ENCODE results near the gene TXNDC11. TPM values are rescaled to one million over a fixed set of nuclear protein-coding genes. Genes with fewer than 3 reads are reported as not detected.

Gene TXNDC11
- total RNA-seq, 2 donors from 2014 or later: 62.4 to 73.2 TPM

DNA sequence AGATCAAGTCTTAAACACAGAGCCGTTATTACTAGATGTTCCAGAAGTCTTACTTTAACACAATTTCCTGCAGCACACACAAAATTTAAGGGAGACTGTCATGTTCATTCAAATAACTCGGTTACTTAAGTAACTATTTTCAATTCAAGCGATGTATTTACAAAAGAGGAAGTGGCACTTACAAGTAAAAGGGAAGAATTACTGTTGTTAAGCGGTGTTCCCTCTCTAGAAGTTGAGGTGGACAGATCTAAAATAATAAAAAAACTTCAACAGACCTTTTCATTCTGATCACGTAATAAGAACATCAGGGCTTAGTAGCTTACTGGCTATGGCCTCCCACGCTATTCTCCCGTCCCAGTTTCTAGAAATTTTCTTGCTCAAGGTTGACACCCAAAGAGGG is 26.2 kb upstream of the TXNDC11 start:
- Mint-ChIP-seq H3K4me3 (peak overlapping the region; percentile 46), H3K27ac (peak overlapping the region; percentile 58 to 92), H3K36me3 (peaks cover 24% of the 10 kb centered on the region), H3K27me3 (no peaks in the 10 kb centered on the region), H3K4me1 (ENCODE audit: low read depth in 2 of 2) (peaks cover 9 to 18% of the 10 kb centered on the region in 2 donors), H3K9me3 (no peaks in the 10 kb centered on the region)
- ATAC-seq (no peak), DNase-seq (ENCODE audit: low spot score) (no peak)

DNA sequence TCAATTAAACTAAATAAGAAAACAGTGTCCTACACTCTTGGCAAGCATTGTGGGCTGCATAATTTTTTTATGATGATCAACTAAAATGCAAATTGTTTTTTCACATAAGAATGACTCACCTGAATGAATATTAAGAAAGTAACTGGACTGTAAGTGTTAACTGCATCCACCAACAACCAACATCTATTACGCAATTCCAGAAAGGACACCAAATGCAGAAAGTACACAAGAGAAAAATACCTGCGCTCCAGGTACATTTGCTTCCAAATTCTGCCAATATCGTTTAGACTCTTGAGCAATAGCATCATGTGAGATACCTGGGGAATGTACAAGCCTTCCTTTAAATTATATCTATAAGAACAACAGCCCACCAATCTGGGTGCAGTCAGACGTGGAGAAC is 19.8 kb upstream of the TXNDC11 start:
- H3K27ac Mint-ChIP-seq: peak overlapping the region; percentile 17 to 66
- H3K27me3 Mint-ChIP-seq: no peaks in the 10 kb centered on the region

DNA sequence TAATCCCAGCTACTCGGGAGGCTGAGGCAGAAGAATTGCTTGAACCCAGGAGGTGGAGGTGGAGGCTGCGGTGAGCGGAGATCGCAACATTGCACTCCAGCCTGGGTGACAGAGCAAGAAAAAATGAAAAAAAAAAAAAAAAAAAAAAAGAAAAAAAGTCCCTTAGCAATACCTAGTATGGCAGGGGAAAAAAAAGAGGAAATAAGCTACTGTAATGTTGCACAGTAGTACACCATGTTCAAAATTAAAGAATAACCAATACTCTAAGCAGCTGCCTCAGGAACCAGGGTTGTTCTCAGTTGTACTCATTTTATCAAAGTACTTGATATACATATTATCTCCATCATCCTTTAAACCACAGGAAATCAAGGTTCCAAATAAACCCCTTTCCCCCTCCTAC is 17.3 kb upstream of the TXNDC11 start:
- Mint-ChIP-seq H3K4me1 (ENCODE audit: low read depth in 2 of 2) (peaks cover 14 to 20% of the 10 kb centered on the region in 2 donors), H3K36me3 (peaks cover 43% of the 10 kb centered on the region), H3K27ac (peak overlapping the region; percentile 39 to 66), H3K4me3 (no peak overlapping the region), H3K27me3 (no peaks in the 10 kb centered on the region), H3K9me3 (no peaks in the 10 kb centered on the region)
- ATAC-seq (no peak), DNase-seq (ENCODE audit: low spot score) (no peak)

More for the DNA sequence above, 19.8 kb upstream of the TXNDC11 start:
- no peak overlapping the region for H3K4me3 Mint-ChIP-seq
- H3K4me1 Mint-ChIP-seq (ENCODE audit: low read depth in 2 of 2): peaks cover 14% of the 10 kb centered on the region in 2 donors
- no peak for ATAC-seq
- H3K36me3 Mint-ChIP-seq: peaks cover 28% of the 10 kb centered on the region
- H3K9me3 Mint-ChIP-seq: no peaks in the 10 kb centered on the region
- no peak for DNase-seq (ENCODE audit: low spot score)

DNA sequence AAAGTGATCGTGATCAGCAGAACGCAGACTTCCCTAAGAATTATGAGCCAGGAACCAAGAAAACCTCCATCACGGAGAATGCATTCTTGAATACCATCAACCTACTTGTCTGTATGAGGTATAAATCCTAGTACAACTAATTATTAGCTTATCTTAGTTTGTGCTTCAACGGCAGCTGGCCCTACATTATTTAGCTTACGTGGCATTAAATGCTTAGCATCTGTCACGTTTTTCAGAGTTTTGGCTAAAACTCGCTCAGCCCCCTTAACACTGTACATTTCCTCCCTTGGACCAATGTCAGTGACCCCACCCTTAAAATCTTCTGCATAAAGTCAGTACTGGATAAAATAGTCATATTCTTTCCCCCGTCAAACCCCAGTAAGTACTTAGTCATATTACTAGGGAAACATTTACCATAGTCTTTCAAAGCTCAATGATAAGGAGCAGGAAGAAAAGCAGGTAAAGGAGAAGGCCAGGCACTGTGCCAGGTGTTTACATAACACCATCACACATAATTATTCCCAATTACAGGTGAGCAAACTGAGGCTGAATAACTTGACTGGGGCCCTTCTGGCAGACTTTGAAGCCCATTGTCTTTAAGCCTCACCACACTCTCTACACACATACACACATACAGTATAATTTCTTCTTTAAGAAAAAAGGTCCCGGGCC is 16.6 kb upstream of the TXNDC11 start:
- Mint-ChIP-seq H3K4me3 (no peak overlapping the region), H3K36me3 (peaks cover 43% of the 10 kb centered on the region), H3K4me1 (ENCODE audit: low read depth in 2 of 2) (peaks cover 14 to 20% of the 10 kb centered on the region in 2 donors), H3K27me3 (no peaks in the 10 kb centered on the region), H3K27ac (peak overlapping the region in 1 of 2 donors; percentile 66), H3K9me3 (no peaks in the 10 kb centered on the region)
- DNase-seq (ENCODE audit: low spot score) (no peak), ATAC-seq (no peak)

DNA sequence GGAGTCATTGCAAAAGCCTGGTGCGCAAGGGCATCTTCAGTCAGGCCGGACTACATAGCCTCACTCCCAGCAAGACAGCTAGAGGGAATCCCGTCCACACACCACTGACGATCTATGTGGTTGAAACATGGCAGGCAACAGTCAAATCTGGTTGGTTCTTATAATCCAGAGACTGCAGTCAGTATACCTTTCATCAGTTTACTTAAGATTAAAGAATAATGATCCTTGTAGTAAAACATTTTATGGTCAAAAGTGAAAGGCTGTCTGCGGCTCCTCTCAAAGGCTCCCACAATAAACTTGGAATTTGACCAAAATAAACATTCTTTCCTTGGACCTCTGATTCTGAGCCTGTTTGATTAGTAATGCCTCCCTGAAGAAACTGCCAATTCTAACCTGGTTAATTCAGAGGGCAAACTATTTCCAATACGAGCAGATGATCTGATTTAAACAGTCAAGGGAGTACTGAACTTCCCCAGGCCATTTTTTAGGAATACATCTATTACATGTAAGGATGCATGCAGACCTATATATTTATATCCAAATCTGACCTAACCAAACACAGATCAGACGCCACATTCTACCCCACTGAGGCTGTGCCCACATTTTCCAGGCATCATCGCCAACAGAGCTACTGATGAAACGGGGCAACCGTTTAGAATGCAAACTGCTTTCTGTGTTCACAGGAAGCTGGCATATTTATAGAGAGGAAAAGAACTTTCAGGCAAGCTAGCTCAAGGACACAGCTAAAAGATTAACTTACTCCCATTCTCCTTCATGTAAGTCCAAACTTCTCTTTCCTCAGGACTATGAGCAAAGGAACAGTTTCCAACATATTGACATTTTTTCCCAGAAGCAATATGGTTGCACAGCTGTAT is 15.3 kb upstream of the TXNDC11 start:
- Mint-ChIP-seq H3K4me3 (no peak overlapping the region), H3K4me1 (ENCODE audit: low read depth in 2 of 2) (peaks cover 14 to 24% of the 10 kb centered on the region in 2 donors), H3K27me3 (no peaks in the 10 kb centered on the region), H3K9me3 (no peaks in the 10 kb centered on the region), H3K36me3 (peaks cover 40% of the 10 kb centered on the region), H3K27ac (no peak overlapping the region)
- no peak for ATAC-seq
- no peak for DNase-seq (ENCODE audit: low spot score)

DNA sequence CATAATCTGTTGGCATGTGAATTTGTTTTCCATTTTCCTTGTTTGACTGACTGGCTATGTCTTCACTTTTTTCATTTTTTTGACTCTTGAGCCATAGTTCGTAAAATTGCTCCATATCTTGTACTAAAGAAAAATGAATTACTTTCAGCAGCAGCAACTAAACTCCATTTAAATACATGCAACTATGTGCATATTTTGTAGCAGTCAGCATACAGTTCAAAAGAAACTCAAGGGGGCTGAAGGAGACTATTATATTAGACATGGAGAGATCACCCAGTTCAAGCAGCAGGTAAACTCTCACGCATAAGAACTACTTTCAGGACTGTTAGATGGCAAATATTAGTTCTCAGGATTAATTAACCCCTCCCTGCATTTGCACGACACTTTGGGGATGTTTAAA is 13.6 kb upstream of the TXNDC11 start:
- Mint-ChIP-seq H3K36me3 (peaks cover 35% of the 10 kb centered on the region), H3K27me3 (no peaks in the 10 kb centered on the region), H3K4me1 (ENCODE audit: low read depth in 2 of 2) (peaks cover 4 to 22% of the 10 kb centered on the region in 2 donors), H3K9me3 (no peaks in the 10 kb centered on the region), H3K4me3 (no peak overlapping the region), H3K27ac (no peak overlapping the region)
- no peak for ATAC-seq
- DNase-seq (ENCODE audit: low spot score): no peak

DNA sequence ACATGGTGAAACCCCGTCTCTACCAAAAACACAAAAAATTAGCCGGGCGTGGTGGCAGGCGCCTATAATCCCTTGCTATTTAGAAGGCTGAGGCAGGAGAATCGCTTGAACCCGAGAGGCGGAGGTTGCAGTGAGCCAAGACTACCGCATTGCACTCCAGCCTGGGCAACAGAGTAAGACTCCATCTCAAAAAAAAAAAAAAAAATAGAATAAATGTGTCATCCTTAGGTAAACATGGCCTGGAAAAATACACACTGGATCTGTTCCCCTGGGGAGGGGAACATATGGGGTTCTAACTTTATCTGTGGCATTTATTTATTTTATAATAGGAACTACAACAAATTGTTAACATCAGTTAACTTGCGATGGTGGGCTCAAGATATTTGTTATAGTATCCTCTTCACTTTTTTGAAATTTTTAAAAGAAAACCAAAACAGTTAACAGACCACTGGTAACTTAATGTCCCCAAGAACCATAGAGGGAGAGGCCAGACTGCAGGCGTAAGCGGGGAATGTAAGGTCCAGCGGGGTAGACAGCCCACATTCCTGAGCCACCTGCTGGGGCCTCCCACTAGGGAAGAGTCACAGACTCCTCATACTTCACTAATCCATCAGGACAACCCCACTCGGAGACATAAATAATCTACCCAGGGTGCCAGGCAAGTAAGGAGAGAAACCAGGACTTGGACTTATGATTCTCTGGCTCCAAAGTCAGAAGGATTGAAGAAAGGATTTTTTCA is 12.5 kb upstream of the TXNDC11 start:
- H3K4me3 Mint-ChIP-seq: no peak overlapping the region
- H3K36me3 Mint-ChIP-seq: peaks cover 37% of the 10 kb centered on the region
- no peaks in the 10 kb centered on the region for H3K9me3 Mint-ChIP-seq
- ATAC-seq (no peak), DNase-seq (ENCODE audit: low spot score) (no peak)
- peaks cover under 1 to 17% of the 10 kb centered on the region in 2 donors for H3K4me1 Mint-ChIP-seq (ENCODE audit: low read depth in 2 of 2)
- H3K27me3 Mint-ChIP-seq: no peaks in the 10 kb centered on the region
- H3K27ac Mint-ChIP-seq: no peak overlapping the region

DNA sequence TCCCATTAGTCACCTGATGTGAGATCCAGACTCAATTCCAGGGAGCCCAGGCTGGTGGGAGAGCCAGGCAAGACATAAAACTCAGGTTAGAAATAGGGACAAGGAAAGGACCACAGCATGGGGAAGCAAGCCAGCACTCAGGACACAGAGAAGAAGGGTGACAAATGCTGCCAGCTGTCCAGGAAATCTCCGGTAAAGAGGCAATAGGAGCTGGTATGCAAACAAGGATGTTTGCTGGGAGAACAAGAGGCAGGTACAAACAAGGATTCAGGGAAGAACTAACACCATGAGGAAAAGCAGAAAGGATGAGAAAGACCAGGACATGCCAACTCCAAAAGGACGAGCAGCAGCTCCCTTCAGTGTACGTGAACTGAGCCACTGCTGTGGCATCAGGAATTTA is 10.2 kb upstream of the TXNDC11 start:
- Mint-ChIP-seq H3K36me3 (peaks cover 41% of the 10 kb centered on the region), H3K27me3 (no peaks in the 10 kb centered on the region), H3K4me1 (ENCODE audit: low read depth in 2 of 2) (peaks cover 0 to 20% of the 10 kb centered on the region in 2 donors), H3K9me3 (no peaks in the 10 kb centered on the region), H3K4me3 (no peak overlapping the region), H3K27ac (peak overlapping the region in 1 of 2 donors; percentile 21)
- DNase-seq (ENCODE audit: low spot score) (no peak), ATAC-seq (no peak)

DNA sequence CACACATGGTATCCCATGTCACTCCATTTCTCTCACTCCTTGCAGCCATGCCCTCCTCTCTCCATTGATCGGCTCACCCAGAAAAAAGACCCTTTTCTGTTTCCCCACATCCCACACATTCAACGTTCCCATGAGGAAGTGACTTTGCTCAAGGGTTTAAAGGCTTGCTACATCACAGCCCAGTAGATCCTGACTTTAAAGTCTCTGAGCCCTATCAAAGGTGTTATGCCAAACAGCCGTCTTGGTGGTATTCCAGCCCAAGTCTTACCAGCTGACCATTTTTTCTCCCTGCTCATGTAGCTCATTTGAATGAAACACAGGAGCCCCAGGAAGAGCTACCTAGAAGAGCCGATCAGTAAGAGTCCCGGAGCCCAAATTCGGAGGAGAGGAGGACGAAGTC is 7.4 kb upstream of the TXNDC11 start:
- H3K9me3 Mint-ChIP-seq: no peaks in the 10 kb centered on the region
- no peak for ATAC-seq
- H3K27me3 Mint-ChIP-seq: no peaks in the 10 kb centered on the region
- H3K36me3 Mint-ChIP-seq: peaks cover 27% of the 10 kb centered on the region
- H3K27ac Mint-ChIP-seq: peak overlapping the region in 1 of 2 donors; percentile 46
- DNase-seq (ENCODE audit: low spot score): no peak
- no peak overlapping the region for H3K4me3 Mint-ChIP-seq
- H3K4me1 Mint-ChIP-seq (ENCODE audit: low read depth in 2 of 2): peaks cover 0 to 13% of the 10 kb centered on the region in 2 donors

DNA sequence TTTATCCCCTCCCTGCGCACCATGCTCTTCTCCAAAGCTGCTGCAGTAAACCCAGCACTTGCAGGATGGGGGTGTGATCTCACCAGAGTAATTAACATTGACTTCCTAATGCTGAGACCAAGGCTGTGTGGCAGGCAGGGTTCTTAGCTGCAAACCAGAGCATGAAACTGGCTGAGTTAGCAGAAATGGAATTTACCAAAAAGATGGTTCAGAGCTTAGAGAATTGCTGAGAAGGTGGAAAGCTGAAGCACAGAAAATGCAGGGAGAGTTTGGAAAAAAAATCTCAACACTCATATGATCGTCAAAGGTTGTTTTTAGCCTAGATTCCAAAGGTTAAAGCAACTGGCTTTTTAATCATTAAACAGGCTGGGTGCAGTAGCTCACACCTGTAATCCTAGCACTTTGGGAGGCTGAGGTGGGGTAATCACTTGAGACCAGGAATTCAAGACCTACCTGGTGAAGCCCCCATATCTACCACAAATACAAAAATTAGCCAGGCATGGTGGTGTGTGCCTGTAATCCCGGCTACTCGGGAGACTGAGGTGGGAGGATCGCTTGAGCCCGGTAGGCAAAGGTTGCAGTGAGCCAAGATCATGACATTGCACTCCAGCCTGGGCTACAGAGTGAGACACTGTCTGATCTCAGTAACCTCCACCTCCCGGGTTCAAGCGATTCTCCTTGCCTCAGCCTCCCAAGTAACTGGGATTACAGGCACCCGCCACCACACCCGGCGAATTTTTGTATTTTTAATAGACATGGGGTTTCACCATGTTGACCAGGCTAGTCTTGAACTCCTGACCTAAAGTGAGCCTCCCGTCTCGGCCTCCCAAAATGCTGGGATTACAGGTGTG is 6.0 kb upstream of the TXNDC11 start:
- H3K27me3 Mint-ChIP-seq: no peaks in the 10 kb centered on the region
- no peak for DNase-seq (ENCODE audit: low spot score)
- no peaks in the 10 kb centered on the region for H3K9me3 Mint-ChIP-seq
- peaks cover 26% of the 10 kb centered on the region for H3K36me3 Mint-ChIP-seq
- H3K4me3 Mint-ChIP-seq: no peak overlapping the region
- ATAC-seq: no peak
- H3K4me1 Mint-ChIP-seq (ENCODE audit: low read depth in 2 of 2): peaks cover 12 to 23% of the 10 kb centered on the region in 2 donors
- peak overlapping the region in 1 of 2 donors; percentile 29 for H3K27ac Mint-ChIP-seq

DNA sequence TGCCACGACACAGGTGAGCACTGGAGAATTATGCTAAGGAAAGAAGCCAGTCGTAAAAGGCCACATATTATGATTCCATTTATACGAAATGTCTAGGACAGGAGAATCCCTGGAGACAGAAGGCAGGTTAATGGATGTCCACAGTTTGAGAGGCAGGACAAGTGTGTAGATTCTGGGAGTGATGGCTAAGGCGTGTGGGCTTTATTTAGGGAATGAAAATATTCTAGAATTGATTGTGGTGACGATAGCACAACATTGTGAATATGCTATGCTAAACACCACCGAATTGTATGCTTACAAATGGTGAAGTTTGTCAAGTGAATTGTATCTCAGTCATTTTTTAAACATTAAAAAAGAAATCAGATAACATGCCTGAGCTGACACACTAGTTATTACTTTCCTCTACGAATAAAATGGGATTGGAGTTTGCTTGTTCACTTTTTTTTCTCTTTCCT is 5.3 kb upstream of the TXNDC11 start:
- peaks cover 14 to 23% of the 10 kb centered on the region in 2 donors for H3K4me1 Mint-ChIP-seq (ENCODE audit: low read depth in 2 of 2)
- peaks cover 23% of the 10 kb centered on the region for H3K36me3 Mint-ChIP-seq
- H3K27ac Mint-ChIP-seq: peak overlapping the region in 1 of 2 donors; percentile 29
- ATAC-seq: no peak
- no peak overlapping the region for H3K4me3 Mint-ChIP-seq
- no peaks in the 10 kb centered on the region for H3K27me3 Mint-ChIP-seq
- no peaks in the 10 kb centered on the region for H3K9me3 Mint-ChIP-seq
- no peak for DNase-seq (ENCODE audit: low spot score)

DNA sequence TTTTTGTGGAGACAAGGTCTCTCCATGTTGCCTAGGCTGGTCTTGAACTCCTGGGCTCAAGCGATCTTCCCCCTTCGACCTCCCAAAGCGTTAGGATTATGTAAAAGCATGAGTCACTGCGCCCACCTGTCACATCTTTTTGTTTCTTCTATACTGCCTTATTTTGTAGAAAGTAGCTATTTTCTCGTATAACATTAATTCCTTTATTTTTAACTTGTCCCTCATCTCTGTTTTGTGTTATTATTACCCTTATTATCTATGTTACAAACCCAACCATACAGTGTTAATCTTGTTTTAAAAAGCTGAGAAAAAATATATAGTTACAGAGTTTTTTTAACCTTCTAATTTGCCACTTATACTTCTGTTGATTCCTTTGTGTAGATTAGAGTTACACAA is 1.4 kb upstream of the TXNDC11 start:
- peak overlapping the region; percentile 99 for H3K4me3 Mint-ChIP-seq
- H3K27ac Mint-ChIP-seq: peak overlapping the region; percentile 72 to 94
- H3K27me3 Mint-ChIP-seq: no peaks in the 10 kb centered on the region
- H3K9me3 Mint-ChIP-seq: no peaks in the 10 kb centered on the region
- H3K36me3 Mint-ChIP-seq: peaks cover 4% of the 10 kb centered on the region
- DNase-seq (ENCODE audit: low spot score) (no peak), ATAC-seq (no peak)
- H3K4me1 Mint-ChIP-seq (ENCODE audit: low read depth in 2 of 2): peaks cover 42% of the 10 kb centered on the region in 2 donors

All from natural killer cell treated with Interleukin-12 subunit alpha and Interleukin-12 subunit beta and Interleukin-15 and Interleukin-18, amount 100 ng/mL, for 72 hours (primary cell).